Loucy (cell line): ENCODE measurements around the gene ZG16.

Experiments
- H2AFZ ChIP-seq: fragments of 200-600 bp; sonication (generic); 2 replicates; pipeline ENCODE4 v1.6.0; 2016; ENCODE audit warnings: antibody characterized with exemption, mild to moderate bottlenecking, low read length, moderate library complexity
- H3F3A ChIP-seq: fragments of 200-600 bp; 2 replicates; pipeline ENCODE4 v1.6.0; 2016; ENCODE audit warnings: antibody characterized with exemption, low read depth, mild to moderate bottlenecking
- H3K27me3 ChIP-seq: fragments of 200-600 bp; sonication (generic); 2 replicates; pipeline ENCODE4 v1.6.1; 2014; ENCODE audit warnings: low read length, mild to moderate bottlenecking; ENCODE audit not compliant: insufficient read depth, poor library complexity, severe bottlenecking
- H3K36me3 ChIP-seq: fragments of 200-600 bp; sonication (generic); 2 replicates; pipeline ENCODE4 v1.6.1; 2016; ENCODE audit warnings: low read length; ENCODE audit not compliant: insufficient read depth
- H3K4me1 ChIP-seq: fragments of 200-600 bp; sonication (generic); 2 replicates; pipeline ENCODE4 v1.5.1; 2014; ENCODE audit warnings: low read length, mild to moderate bottlenecking; ENCODE audit not compliant: insufficient read depth, poor library complexity, severe bottlenecking
- H3K4me2 ChIP-seq: fragments of 200-600 bp; sonication (generic); 2 replicates; pipeline ENCODE4 v1.6.0; 2014; ENCODE audit warnings: antibody characterized with exemption, low read length, low read depth, mild to moderate bottlenecking; ENCODE audit not compliant: poor library complexity, severe bottlenecking
- H3K4me3 ChIP-seq: fragments of 200-600 bp; sonication (generic); 2 replicates; pipeline ENCODE4 v1.5.1; 2014; ENCODE audit warnings: low read length, mild to moderate bottlenecking, mixed read lengths; ENCODE audit not compliant: poor library complexity, severe bottlenecking
- H3K79me2 ChIP-seq: fragments of 200-600 bp; sonication (generic); 2 replicates; pipeline ENCODE4 v1.6.1; 2014; ENCODE audit warnings: low read length; ENCODE audit not compliant: insufficient read depth
- H3K9ac ChIP-seq: fragments of 200-600 bp; sonication (generic); 2 replicates; pipeline ENCODE4 v1.6.0; 2014; ENCODE audit warnings: mild to moderate bottlenecking, low read depth, low read length, moderate library complexity; ENCODE audit not compliant: poor library complexity, severe bottlenecking
- H3K9me2 ChIP-seq: fragments of 200-600 bp; sonication (generic); replicated peaks from 2 replicates; pipeline ENCODE4 v1.6.1; 2016; ENCODE audit warnings: low read depth, low read length, mixed read lengths
- H3K9me3 ChIP-seq: fragments of 200-600 bp; sonication (generic); 2 replicates; pipeline ENCODE4 v1.6.1; 2014; ENCODE audit warnings: mild to moderate bottlenecking, antibody characterized with exemption, low read length, low read depth; ENCODE audit not compliant: insufficient read depth
- H4K20me1 ChIP-seq: fragments of 200-600 bp; sonication (generic); 2 replicates; pipeline ENCODE4 v1.6.0; 2014; ENCODE audit warnings: antibody characterized with exemption, low read length, mild to moderate bottlenecking; ENCODE audit not compliant: insufficient read depth, poor library complexity, severe bottlenecking
- EZH2phosphoT487 ChIP-seq: fragments of 200-600 bp; IDR thresholded peaks from 2 replicates; pipeline ENCODE4 v1.6.1; 2018; ENCODE audit warnings: antibody characterized with exemption, mild to moderate bottlenecking, moderate library complexity, borderline replicate concordance
- TF ChIP-seq, protein P1 (sequence below): fragments of 200-600 bp; sonication (generic); conservative IDR thresholded peaks from 2 replicates; pipeline ENCODE4 v1.5.1; 2014; ENCODE audit warnings: mild to moderate bottlenecking, antibody characterized with exemption, low read length

Gene ZG16

DNA sequence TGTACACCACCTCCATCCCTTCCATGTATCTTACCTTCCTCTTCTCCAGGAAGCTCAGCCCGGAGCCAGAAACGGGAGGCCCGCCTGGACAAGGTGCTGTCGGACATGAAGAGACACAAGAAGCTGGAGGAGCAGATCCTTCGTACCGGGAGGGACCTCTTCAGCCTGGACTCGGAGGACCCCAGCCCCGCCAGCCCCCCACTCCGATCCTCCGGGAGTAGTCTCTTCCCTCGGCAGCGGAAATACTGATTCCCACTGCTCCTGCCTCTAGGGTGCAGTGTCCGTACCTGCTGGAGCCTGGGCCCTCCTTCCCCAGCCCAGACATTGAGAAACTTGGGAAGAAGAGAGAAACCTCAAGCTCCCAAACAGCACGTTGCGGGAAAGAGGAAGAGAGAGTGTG is 41.5 kb downstream of the ZG16 start:
- TF ChIP-seq, protein P1, sequence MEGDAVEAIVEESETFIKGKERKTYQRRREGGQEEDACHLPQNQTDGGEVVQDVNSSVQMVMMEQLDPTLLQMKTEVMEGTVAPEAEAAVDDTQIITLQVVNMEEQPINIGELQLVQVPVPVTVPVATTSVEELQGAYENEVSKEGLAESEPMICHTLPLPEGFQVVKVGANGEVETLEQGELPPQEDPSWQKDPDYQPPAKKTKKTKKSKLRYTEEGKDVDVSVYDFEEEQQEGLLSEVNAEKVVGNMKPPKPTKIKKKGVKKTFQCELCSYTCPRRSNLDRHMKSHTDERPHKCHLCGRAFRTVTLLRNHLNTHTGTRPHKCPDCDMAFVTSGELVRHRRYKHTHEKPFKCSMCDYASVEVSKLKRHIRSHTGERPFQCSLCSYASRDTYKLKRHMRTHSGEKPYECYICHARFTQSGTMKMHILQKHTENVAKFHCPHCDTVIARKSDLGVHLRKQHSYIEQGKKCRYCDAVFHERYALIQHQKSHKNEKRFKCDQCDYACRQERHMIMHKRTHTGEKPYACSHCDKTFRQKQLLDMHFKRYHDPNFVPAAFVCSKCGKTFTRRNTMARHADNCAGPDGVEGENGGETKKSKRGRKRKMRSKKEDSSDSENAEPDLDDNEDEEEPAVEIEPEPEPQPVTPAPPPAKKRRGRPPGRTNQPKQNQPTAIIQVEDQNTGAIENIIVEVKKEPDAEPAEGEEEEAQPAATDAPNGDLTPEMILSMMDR: no peak
- no peak for TF ChIP-seq EZH2phosphoT487
- peaks cover 36% of the 10 kb centered on the region for H3K4me1 ChIP-seq
- no peaks in the 10 kb centered on the region for H3K27me3 ChIP-seq
- peaks cover 4% of the 10 kb centered on the region; the same call in 1 of the 2 replicates for H3F3A ChIP-seq
- peaks cover 15% of the 10 kb centered on the region for H4K20me1 ChIP-seq
- H3K9ac ChIP-seq: no peak overlapping the region
- peak overlapping the region; percentile 78 for H3K4me2 ChIP-seq
- H3K79me2 ChIP-seq: peaks cover 34% of the 10 kb centered on the region
- no peaks in the 10 kb centered on the region for H3K9me2 ChIP-seq
- H3K4me3 ChIP-seq: peak overlapping the region; percentile 73
- no peaks in the 10 kb centered on the region; the same call in 1 of the 2 replicates for H3K36me3 ChIP-seq
- H3K9me3 ChIP-seq: no peaks in the 10 kb centered on the region
- H2AFZ ChIP-seq: no peak overlapping the region

GRCh38 chr16:29820271-29820701 is 42.2 kb downstream of the ZG16 start, which contains the start of gene MVP:
TSS of gene MVP (plus strand) at chr16:29820462. CDS start at chr16:29830550, 10,088 bp downstream.
- Histone ChIP-seq H3K4me3 (peak within 1 kb of the TSS; percentile 73), H4K20me1 (peaks cover 15% of the 10 kb centered on the region), H3K36me3 (no peaks in the 10 kb centered on the region; the same call in 1 of the 2 replicates), H3K9ac (peak within 1 kb of the TSS; percentile 63), H3K27me3 (no peaks in the 10 kb centered on the region), H2AFZ (no peak within 1 kb of the TSS), H3K9me3 (no peaks in the 10 kb centered on the region), H3F3A (no peaks in the 10 kb centered on the region), H3K4me2 (peak within 1 kb of the TSS; percentile 78), H3K9me2 (no peaks in the 10 kb centered on the region), H3K79me2 (peaks cover 28% of the 10 kb centered on the region), H3K4me1 (peaks cover 33% of the 10 kb centered on the region)
- TF ChIP-seq, protein P1: no peak
- no peak for TF ChIP-seq EZH2phosphoT487

GRCh38 chr16:29820730-29821642 is 42.9 kb downstream of the ZG16 start:
- peak overlapping the region; percentile 78 for H3K4me2 ChIP-seq
- H3K79me2 ChIP-seq: peaks cover 28% of the 10 kb centered on the region
- no peak overlapping the region for H2AFZ ChIP-seq
- TF ChIP-seq, protein P1: no peak
- no peak for TF ChIP-seq EZH2phosphoT487
- no peaks in the 10 kb centered on the region; the same call in 1 of the 2 replicates for H3K36me3 ChIP-seq
- H3K4me3 ChIP-seq: peak overlapping the region; percentile 73
- H3K9me3 ChIP-seq: no peaks in the 10 kb centered on the region
- no peaks in the 10 kb centered on the region for H3K27me3 ChIP-seq
- H3K4me1 ChIP-seq: peaks cover 32% of the 10 kb centered on the region
- peak overlapping the region; percentile 63 for H3K9ac ChIP-seq
- H3K9me2 ChIP-seq: no peaks in the 10 kb centered on the region
- H4K20me1 ChIP-seq: peaks cover 15% of the 10 kb centered on the region
- H3F3A ChIP-seq: no peaks in the 10 kb centered on the region
